K562 (cell line): Measurements from ENCODE around the gene PPIA. TPM values are rescaled to one million over a fixed set of nuclear protein-coding genes. Genes with fewer than 3 reads are reported as not detected.

Experiments
- ARID2 ChIP-seq: fragments of 450-650 bp; IDR thresholded peaks from 2 replicates; pipeline ENCODE4 v1.6.1; 2017; ENCODE audit warnings: antibody characterized with exemption, mild to moderate bottlenecking
- BCL6 ChIP-seq: fragments of 250-450 bp; sonication (Bioruptor Pico); IDR thresholded peaks from 2 replicates; pipeline ENCODE4 v1.4.0; 2020
- CREBBP ChIP-seq: IDR thresholded peaks from one replicate; pipeline ENCODE4 v1.6.1; 2012; ENCODE audit warnings: low read depth, mild to moderate bottlenecking, control low read depth, inconsistent platforms, low read length
- DPF2 ChIP-seq: fragments of 450-650 bp; IDR thresholded peaks from 2 replicates; pipeline ENCODE4 v1.6.1; 2016
- ELK3 ChIP-seq: fragments of 450-650 bp; formaldehyde crosslinking; IDR thresholded peaks from 2 replicates; pipeline ENCODE4 v1.4.0; 2020; ENCODE audit warnings: mild to moderate bottlenecking
- FOXJ3 ChIP-seq: sonication (generic); formaldehyde crosslinking; IDR thresholded peaks from 2 replicates; pipeline ENCODE4 v1.4.0; 2020; ENCODE audit warnings: mild to moderate bottlenecking, missing genetic modification reagents
- FOXP1 ChIP-seq: sonication (generic); formaldehyde crosslinking; IDR thresholded peaks from 2 replicates; pipeline ENCODE4 v1.8.0; 2022; ENCODE audit warnings: mild to moderate bottlenecking, missing genetic modification reagents
- MED1 ChIP-seq: sonication (generic); formaldehyde crosslinking; IDR thresholded peaks from 2 replicates; pipeline ENCODE4 v1.8.1; 2023; ENCODE audit warnings: missing genetic modification reagents, borderline replicate concordance
- PATZ1 ChIP-seq: fragments of 250-450 bp; sonication (Bioruptor Pico); IDR thresholded peaks from 2 replicates; pipeline ENCODE4 v1.5.0; 2020; ENCODE audit warnings: mild to moderate bottlenecking, borderline replicate concordance
- PHTF2 ChIP-seq: fragments of 250-450 bp; sonication (Bioruptor Pico); IDR thresholded peaks from 2 replicates; pipeline ENCODE4 v1.5.0; 2021; ENCODE audit warnings: mild to moderate bottlenecking
- POLR2G ChIP-seq: fragments of 200-400 bp; formaldehyde crosslinking; IDR thresholded peaks from 2 replicates; pipeline ENCODE4 v1.6.1; 2017; ENCODE audit warnings: low read depth, mild to moderate bottlenecking, antibody characterized with exemption, low read length, moderate library complexity
- SMAD1 ChIP-seq: fragments of 150-350 bp; IDR thresholded peaks from 2 replicates; pipeline ENCODE4 v1.6.1; 2014; ENCODE audit warnings: low read length, low read depth; ENCODE audit not compliant: partially characterized antibody
- TRIM28 ChIP-seq: fragments of 450-650 bp; IDR thresholded peaks from 2 replicates; pipeline ENCODE4 v1.6.1; 2017
- XRCC5 ChIP-seq: fragments of 200-400 bp; formaldehyde crosslinking; IDR thresholded peaks from 2 replicates; pipeline ENCODE4 v1.6.1; 2017; ENCODE audit warnings: low read depth, mild to moderate bottlenecking, low read length
- YY1 ChIP-seq, 3 experiments: IDR thresholded peaks; 2 replicates each; pipeline ENCODE4 v1.6.1; 2011; ENCODE audit warnings: low read length in 2 of 3, mild to moderate bottlenecking in 2 of 3, moderate library complexity in 2 of 3, borderline replicate concordance in 1 of 3, control low read depth in 1 of 3, low read depth in 1 of 3; ENCODE audit not compliant: insufficient read depth in 3 of 3, insufficient replicate concordance in 2 of 3, control insufficient read depth in 1 of 3, insufficient read length in 1 of 3; ENCODE audit errors: extremely low read depth in 1 of 3
- ZFP30 ChIP-seq: fragments of 250-450 bp; sonication (Bioruptor Pico); IDR thresholded peaks from 2 replicates; pipeline ENCODE4 v1.8.0; 2022; ENCODE audit warnings: moderate library complexity, mild to moderate bottlenecking, inconsistent platforms, borderline replicate concordance
- ZNF133 ChIP-seq: fragments of 250-450 bp; sonication (Bioruptor Pico); IDR thresholded peaks from 2 replicates; pipeline ENCODE4 v1.4.0; 2020; ENCODE audit warnings: mild to moderate bottlenecking
- ZNF197 ChIP-seq: fragments of 200-800 bp; sonication (Bioruptor generic); IDR thresholded peaks from 2 replicates; pipeline ENCODE4 v1.6.1; 2016; ENCODE audit warnings: low read depth, missing genetic modification characterization, missing compliant biosample characterization
- polyA plus RNA-seq, 8 experiments: library from polyadenylated mRNA; depleted of rRNA in 4 of 8; stranded (reverse) in 5 of 8; unstranded in 3 of 8; fragments of >200 nt; fragmentation: Nextera tagmentation in 2 of 8; fragmentation: Illumina TruSeq in 1 of 8; extraction: Ambion mirVana in 2 of 8; extraction: Trizol in 1 of 8; gene quantifications; 2 replicates each; pipeline versions ENCODE4 v1.2.1 to v1.2.3, GENCODE V29; 2011 to 2014; ENCODE audit warnings: inconsistent platforms in 1 of 8, missing spikeins in 1 of 8
- total RNA-seq, 7 experiments: library from RNA; depleted of rRNA in 6 of 7; stranded (reverse); fragments of >200 nt in 6 of 7; fragmentation: Illumina TruSeq in 2 of 7; extraction: Trizol in 2 of 7; gene quantifications; 2 replicates each; pipeline versions ENCODE4 v1.2.1 to v1.2.3, GENCODE V29; 2011 to 2021; ENCODE audit warnings: low replicate concordance in 1 of 7
- TF ChIP-seq, protein P1 (sequence below): fragments of 450-650 bp; formaldehyde crosslinking; IDR thresholded peaks from 2 replicates; pipeline ENCODE4 v1.4.0; 2022; ENCODE audit warnings: missing genetic modification characterization
- TF ChIP-seq, protein P2 (sequence below): fragments of 250-450 bp; sonication (Bioruptor Pico); IDR thresholded peaks from 2 replicates; pipeline ENCODE4 v1.4.0; 2020; ENCODE audit warnings: mild to moderate bottlenecking, moderate library complexity

PPIA gene
- total and polyA plus RNA-seq, 9 of the 15 experiments (the other 6 are each of a cell fraction or from before 2014, with no cell fraction given), result 2,583 to 7,504 (median 3,973) TPM

GRCh38 chr7:44796504-44797328 lies at the start of gene PPIA (continued):
- TF ChIP-seq, protein P1, sequence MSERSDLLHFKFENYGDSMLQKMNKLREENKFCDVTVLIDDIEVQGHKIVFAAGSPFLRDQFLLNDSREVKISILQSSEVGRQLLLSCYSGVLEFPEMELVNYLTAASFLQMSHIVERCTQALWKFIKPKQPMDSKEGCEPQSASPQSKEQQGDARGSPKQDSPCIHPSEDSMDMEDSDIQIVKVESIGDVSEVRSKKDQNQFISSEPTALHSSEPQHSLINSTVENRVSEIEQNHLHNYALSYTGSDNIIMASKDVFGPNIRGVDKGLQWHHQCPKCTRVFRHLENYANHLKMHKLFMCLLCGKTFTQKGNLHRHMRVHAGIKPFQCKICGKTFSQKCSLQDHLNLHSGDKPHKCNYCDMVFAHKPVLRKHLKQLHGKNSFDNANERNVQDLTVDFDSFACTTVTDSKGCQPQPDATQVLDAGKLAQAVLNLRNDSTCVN (CRISPR knock-in tag), result no peak
- TF ChIP-seq SMAD1, result peak; percentile 90
- TF ChIP-seq ZFP30, result no peak
- no peak for TF ChIP-seq PATZ1 (CRISPR knock-in tag)
- peak; percentile 86 to 98 (median 96) for TF ChIP-seq YY1 (IDR thresholded peaks at IDR 0.05; ENCODE audit: borderline replicate concordance in 1 of 3, control insufficient read depth in 1 of 3, extremely low read depth in 1 of 3, insufficient read depth in 3 of 3, insufficient read length in 1 of 3, insufficient replicate concordance in 2 of 3, low read depth in 1 of 3, low read length in 2 of 3)
- no peak for TF ChIP-seq ARID2
- TF ChIP-seq BCL6 (CRISPR knock-in tag), result no peak
- no peak for TF ChIP-seq XRCC5
- TF ChIP-seq DPF2, result no peak
- no peak for TF ChIP-seq PHTF2
- TF ChIP-seq FOXJ3, result no peak
- TF ChIP-seq TRIM28, result no peak
- TF ChIP-seq CREBBP, result no peak
- peak; percentile 100 for TF ChIP-seq POLR2G
- peak; percentile 8; the same call in 1 of the 2 replicates for TF ChIP-seq ZNF197 (CRISPR knock-in tag)
- no peak for TF ChIP-seq ELK3
- TF ChIP-seq FOXP1 (CRISPR knock-in tag), result peak; percentile 84; the same call in 1 of the 2 replicates
- no peak for TF ChIP-seq ZNF133
- TF ChIP-seq, protein P2, sequence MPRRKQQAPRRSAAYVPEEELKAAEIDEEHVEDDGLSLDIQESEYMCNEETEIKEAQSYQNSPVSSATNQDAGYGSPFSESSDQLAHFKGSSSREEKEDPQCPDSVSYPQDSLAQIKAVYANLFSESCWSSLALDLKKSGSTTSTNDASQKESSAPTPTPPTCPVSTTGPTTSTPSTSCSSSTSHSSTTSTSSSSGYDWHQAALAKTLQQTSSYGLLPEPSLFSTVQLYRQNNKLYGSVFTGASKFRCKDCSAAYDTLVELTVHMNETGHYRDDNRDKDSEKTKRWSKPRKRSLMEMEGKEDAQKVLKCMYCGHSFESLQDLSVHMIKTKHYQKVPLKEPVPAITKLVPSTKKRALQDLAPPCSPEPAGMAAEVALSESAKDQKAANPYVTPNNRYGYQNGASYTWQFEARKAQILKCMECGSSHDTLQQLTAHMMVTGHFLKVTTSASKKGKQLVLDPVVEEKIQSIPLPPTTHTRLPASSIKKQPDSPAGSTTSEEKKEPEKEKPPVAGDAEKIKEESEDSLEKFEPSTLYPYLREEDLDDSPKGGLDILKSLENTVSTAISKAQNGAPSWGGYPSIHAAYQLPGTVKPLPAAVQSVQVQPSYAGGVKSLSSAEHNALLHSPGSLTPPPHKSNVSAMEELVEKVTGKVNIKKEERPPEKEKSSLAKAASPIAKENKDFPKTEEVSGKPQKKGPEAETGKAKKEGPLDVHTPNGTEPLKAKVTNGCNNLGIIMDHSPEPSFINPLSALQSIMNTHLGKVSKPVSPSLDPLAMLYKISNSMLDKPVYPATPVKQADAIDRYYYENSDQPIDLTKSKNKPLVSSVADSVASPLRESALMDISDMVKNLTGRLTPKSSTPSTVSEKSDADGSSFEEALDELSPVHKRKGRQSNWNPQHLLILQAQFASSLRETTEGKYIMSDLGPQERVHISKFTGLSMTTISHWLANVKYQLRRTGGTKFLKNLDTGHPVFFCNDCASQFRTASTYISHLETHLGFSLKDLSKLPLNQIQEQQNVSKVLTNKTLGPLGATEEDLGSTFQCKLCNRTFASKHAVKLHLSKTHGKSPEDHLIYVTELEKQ, result no peak
- 0 out of 2 replicates have a peak, but pooled peaks have one; percentile 75 for TF ChIP-seq MED1 (CRISPR knock-in tag)
